OCI-LY3 (cell line): ENCODE measurements around the gene RNF217.

ENCODE experiments used
- H2AFZ ChIP-seq: fragments of 200-600, 300-600 bp; shearing (Covaris generic); 2 replicates; pipeline ENCODE4 v1.6.0; 2014; ENCODE audit warnings: antibody characterized with exemption, low read depth, low read length
- H3K27ac ChIP-seq: fragments of 200-600, 300-600 bp; sonication (generic); 2 replicates; pipeline ENCODE4 v1.5.1; 2014; ENCODE audit warnings: mild to moderate bottlenecking, low read length, moderate library complexity, mixed read lengths
- H3K27me3 ChIP-seq: fragments of 200-600, 300-600 bp; sonication (generic); 2 replicates; pipeline ENCODE4 v1.6.1; 2014; ENCODE audit warnings: low read depth, low read length, mixed read lengths
- H3K36me3 ChIP-seq: fragments of 200-600, 300-600 bp; sonication (generic); replicated peaks from 2 replicates; pipeline ENCODE3; 2014; ENCODE audit warnings: low read depth, low read length, mixed read lengths
- H3K4me1 ChIP-seq: fragments of 300-600, 200-600 bp; sonication (generic); 2 replicates; pipeline ENCODE4 v1.6.1; 2014; ENCODE audit warnings: low read length, mixed read lengths
- H3K4me2 ChIP-seq: fragments of 200-600, 300-600 bp; sonication (generic); 2 replicates; pipeline ENCODE4 v1.6.1; 2014; ENCODE audit warnings: low read length, mixed read lengths
- H3K4me3 ChIP-seq: fragments of 300-600, 200-600 bp; sonication (generic); 2 replicates; pipeline ENCODE4 v1.5.1; 2014; ENCODE audit warnings: antibody characterized with exemption, mild to moderate bottlenecking, low read length, moderate library complexity
- H3K79me2 ChIP-seq: fragments of 300-600, 200-600 bp; shearing (Covaris generic); 2 replicates; pipeline ENCODE4 v1.6.1; 2014; ENCODE audit warnings: mild to moderate bottlenecking, low read length, mixed read lengths
- H3K9ac ChIP-seq: fragments of 300-600, 200-600 bp; shearing (Covaris generic); 2 replicates; pipeline ENCODE4 v1.6.0; 2014; ENCODE audit warnings: mild to moderate bottlenecking, low read length, moderate library complexity
- H3K9me3 ChIP-seq: fragments of 200-600, 300-600 bp; shearing (Covaris generic); 2 replicates; pipeline ENCODE4 v1.6.1; 2014; ENCODE audit warnings: low read length, mixed read lengths; ENCODE audit not compliant: insufficient read depth
- H4K20me1 ChIP-seq: fragments of 200-600, 300-600 bp; sonication (generic); 2 replicates; pipeline ENCODE4 v1.6.1; 2016; ENCODE audit warnings: low read length, mixed read lengths; ENCODE audit not compliant: insufficient read depth
- EZH2phosphoT487 ChIP-seq: fragments of 200-600 bp; shearing (Covaris generic); IDR thresholded peaks from 2 replicates; pipeline ENCODE4 v1.6.1; 2018; ENCODE audit warnings: antibody characterized with exemption, mixed run types, low read depth
- TF ChIP-seq, protein P1 (sequence below): fragments of 200-600, 300-600 bp; sonication (generic); IDR thresholded peaks from 2 replicates; pipeline ENCODE4 v1.5.1; 2014; ENCODE audit warnings: antibody characterized with exemption, low read length, low read depth

RNF217 gene

DNA sequence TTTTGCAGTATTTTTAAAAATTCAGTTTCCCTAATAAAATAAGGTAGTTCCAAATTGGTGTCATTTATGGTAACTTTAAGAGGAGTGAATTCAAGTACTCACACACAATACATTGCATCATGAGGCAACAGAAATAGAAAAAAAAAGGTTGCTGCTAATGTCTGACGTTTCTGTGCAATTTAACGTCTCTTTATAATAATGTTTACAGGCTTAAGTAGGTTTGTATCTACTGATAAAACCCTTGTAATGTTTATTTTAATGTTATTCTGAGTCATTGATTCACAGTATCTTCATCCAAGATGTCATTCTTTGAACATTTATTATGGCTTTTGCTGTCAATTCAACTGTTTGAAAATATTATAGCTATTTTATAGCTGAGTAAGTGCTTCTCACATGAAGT lies 86.0 kb downstream of the RNF217 start:
- Histone ChIP-seq H3K27me3 (no peaks in the 10 kb centered on the region), H3K27ac (no peak overlapping the region), H3K79me2 (no peaks in the 10 kb centered on the region), H3K4me2 (no peak overlapping the region), H3K4me3 (no peak overlapping the region), H3K4me1 (no peaks in the 10 kb centered on the region), H2AFZ (no peak overlapping the region), H3K9ac (no peak overlapping the region), H3K9me3 (no peaks in the 10 kb centered on the region), H3K36me3 (no peaks in the 10 kb centered on the region), H4K20me1 (no peaks in the 10 kb centered on the region)
- TF ChIP-seq, protein P1, sequence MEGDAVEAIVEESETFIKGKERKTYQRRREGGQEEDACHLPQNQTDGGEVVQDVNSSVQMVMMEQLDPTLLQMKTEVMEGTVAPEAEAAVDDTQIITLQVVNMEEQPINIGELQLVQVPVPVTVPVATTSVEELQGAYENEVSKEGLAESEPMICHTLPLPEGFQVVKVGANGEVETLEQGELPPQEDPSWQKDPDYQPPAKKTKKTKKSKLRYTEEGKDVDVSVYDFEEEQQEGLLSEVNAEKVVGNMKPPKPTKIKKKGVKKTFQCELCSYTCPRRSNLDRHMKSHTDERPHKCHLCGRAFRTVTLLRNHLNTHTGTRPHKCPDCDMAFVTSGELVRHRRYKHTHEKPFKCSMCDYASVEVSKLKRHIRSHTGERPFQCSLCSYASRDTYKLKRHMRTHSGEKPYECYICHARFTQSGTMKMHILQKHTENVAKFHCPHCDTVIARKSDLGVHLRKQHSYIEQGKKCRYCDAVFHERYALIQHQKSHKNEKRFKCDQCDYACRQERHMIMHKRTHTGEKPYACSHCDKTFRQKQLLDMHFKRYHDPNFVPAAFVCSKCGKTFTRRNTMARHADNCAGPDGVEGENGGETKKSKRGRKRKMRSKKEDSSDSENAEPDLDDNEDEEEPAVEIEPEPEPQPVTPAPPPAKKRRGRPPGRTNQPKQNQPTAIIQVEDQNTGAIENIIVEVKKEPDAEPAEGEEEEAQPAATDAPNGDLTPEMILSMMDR: no peak
- no peak for TF ChIP-seq EZH2phosphoT487

DNA sequence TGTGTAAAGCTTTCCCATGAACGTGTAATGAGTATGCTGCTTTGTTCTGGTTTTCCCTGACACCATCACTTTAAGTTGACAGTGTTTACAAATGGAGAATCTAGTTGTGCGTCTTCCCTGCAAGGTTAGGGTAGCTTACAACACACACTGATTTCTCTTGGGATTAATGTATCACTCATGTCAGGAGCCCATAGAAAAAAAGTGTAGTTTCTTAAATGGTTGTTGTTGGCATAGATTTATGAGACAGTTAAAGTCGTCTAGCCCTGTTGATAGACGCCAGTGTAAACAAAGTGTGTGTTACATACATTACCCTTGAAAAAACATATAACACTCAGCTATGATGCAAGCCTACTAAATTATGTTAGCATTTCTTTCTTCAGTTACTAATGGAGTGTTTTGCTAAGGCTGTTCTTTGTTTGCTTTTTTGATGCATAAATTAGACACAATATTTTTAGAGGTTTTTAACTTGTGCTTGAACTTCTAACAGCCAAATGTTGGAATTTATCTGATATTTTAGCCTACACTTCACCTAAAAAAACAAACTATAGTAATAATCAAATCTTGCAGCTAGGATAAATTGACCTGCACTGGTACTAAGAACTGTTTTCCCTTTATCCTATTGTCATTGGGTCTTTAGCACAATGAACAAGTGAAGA lies 88.6 kb downstream of the RNF217 start:
- no peak overlapping the region for H3K9ac ChIP-seq
- no peaks in the 10 kb centered on the region for H3K4me1 ChIP-seq
- H4K20me1 ChIP-seq: no peaks in the 10 kb centered on the region
- H2AFZ ChIP-seq: no peak overlapping the region
- H3K79me2 ChIP-seq: no peaks in the 10 kb centered on the region
- H3K4me2 ChIP-seq: no peak overlapping the region
- no peaks in the 10 kb centered on the region for H3K36me3 ChIP-seq
- H3K4me3 ChIP-seq: no peak overlapping the region
- H3K27me3 ChIP-seq: no peaks in the 10 kb centered on the region
- TF ChIP-seq, protein P1: no peak
- TF ChIP-seq EZH2phosphoT487: no peak
- no peak overlapping the region for H3K27ac ChIP-seq
- no peaks in the 10 kb centered on the region for H3K9me3 ChIP-seq

GRCh38 chr6:125053809-125054208 lies 91.6 kb downstream of the RNF217 start:
- H3K4me3 ChIP-seq: no peak overlapping the region
- H2AFZ ChIP-seq: no peak overlapping the region
- H3K79me2 ChIP-seq: no peaks in the 10 kb centered on the region
- no peak overlapping the region for H3K4me2 ChIP-seq
- H3K4me1 ChIP-seq: no peaks in the 10 kb centered on the region
- H3K36me3 ChIP-seq: no peaks in the 10 kb centered on the region
- H4K20me1 ChIP-seq: no peaks in the 10 kb centered on the region
- H3K27me3 ChIP-seq: no peaks in the 10 kb centered on the region
- TF ChIP-seq, protein P1: no peak
- no peak for TF ChIP-seq EZH2phosphoT487
- H3K27ac ChIP-seq: no peak overlapping the region
- H3K9ac ChIP-seq: no peak overlapping the region
- no peaks in the 10 kb centered on the region for H3K9me3 ChIP-seq

DNA sequence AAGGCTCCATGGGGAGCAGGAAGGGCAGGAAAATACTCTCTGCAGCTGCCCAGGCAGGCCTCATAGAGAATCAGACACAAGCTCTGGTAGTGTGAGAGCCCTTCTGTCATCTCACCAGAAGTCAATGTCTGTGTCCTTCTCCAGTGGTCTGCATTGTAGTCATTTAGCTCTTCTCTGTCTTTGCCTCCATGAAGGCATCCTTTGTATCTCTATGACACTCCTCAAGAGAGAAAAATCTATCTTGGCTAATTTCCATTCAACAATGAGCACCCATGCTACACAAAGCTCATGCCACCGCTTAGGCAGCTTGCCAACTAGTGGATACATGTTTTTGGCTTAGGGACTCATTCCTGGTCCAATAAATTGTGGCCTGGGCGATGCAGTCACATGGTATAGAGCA lies 92.1 kb downstream of the RNF217 start:
- Histone ChIP-seq H3K4me1 (no peaks in the 10 kb centered on the region), H3K27me3 (no peaks in the 10 kb centered on the region), H3K4me3 (no peak overlapping the region), H3K9me3 (no peaks in the 10 kb centered on the region), H3K27ac (no peak overlapping the region), H3K4me2 (no peak overlapping the region), H3K79me2 (no peaks in the 10 kb centered on the region), H3K36me3 (no peaks in the 10 kb centered on the region), H3K9ac (no peak overlapping the region), H2AFZ (no peak overlapping the region), H4K20me1 (no peaks in the 10 kb centered on the region)
- TF ChIP-seq EZH2phosphoT487: no peak
- TF ChIP-seq, protein P1: no peak
